GM13976 (cell line): Measurements from ENCODE around the gene PTOV1.

Experiments
- DNase-seq: peaks from one replicate; pipeline ENCODE4 v3.0.0; 2012; ENCODE audit warnings: low spot score
- CTCF ChIP-seq: IDR thresholded peaks from 2 replicates; pipeline ENCODE4 v1.5.1; 2012; ENCODE audit warnings: borderline replicate concordance, mild to moderate bottlenecking; ENCODE audit not compliant: insufficient read depth; ENCODE audit errors: extremely low read depth, missing control alignments, control extremely low read depth
- in situ Hi-C: fragments of 300-500 bp; cut with MboI; formaldehyde crosslinking; loops from one replicate; pipeline ENCODE4 v1.12.0; 2022; ENCODE audit warnings: low sequenced_read_pairs, mixed read lengths, inconsistent platforms; ENCODE audit not compliant: unreplicated experiment

PTOV1 gene

DNA sequence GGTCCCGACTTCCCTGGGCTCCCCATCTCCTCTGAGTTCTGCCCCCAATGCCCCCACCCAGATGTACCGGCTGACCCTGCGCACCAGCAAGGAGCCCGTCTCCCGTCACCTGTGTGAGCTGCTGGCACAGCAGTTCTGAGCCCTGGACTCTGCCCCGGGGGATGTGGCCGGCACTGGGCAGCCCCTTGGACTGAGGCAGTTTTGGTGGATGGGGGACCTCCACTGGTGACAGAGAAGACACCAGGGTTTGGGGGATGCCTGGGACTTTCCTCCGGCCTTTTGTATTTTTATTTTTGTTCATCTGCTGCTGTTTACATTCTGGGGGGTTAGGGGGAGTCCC lies 44.4 kb upstream of the PTOV1 start:
- no peak for TF ChIP-seq CTCF
- in situ Hi-C loops: no loop called here
- DNase-seq: no peak

DNA sequence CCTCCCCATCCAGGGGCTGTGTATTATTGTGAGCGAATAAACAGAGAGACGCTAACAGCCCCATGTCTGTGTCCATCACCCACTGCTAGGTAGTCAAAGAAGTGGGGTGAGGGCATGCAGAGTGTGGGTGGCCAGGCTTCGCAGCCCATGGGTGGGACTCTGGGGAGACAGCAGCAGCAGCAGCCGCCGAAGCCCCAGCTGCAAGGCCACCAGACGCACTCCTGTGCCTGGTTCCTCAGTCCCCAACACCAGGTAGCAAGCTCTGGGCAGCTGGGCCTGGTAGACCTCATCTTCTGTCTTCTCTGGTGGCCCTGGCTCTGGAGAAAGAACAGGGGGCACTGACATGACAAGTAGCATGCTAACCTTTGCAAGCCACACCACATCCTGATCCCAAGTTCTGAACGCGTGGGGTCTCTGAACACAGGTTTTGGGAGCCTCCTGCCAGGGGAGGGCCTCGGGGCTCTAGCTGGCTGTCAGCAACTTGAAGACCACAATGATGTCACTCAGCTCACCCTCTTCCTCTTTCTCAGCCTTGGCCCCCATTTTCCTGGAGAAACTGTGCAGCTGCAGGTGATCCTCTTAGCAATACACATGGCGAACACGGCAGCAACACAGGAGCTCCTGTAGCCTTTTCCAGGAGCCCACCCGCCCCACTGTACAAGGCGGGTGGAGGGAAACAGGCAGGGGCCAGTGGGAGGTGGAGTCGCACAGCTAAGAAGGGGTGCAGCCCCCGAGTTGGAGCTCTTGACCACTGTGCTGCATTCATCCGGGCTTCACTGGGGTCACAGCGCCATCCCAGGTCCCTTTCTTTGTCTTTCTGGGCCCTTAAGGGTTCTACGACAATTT lies 43.7 kb upstream of the PTOV1 start:
- DNase-seq: no peak
- in situ Hi-C loops: no loop called here
- TF ChIP-seq CTCF: no peak

DNA sequence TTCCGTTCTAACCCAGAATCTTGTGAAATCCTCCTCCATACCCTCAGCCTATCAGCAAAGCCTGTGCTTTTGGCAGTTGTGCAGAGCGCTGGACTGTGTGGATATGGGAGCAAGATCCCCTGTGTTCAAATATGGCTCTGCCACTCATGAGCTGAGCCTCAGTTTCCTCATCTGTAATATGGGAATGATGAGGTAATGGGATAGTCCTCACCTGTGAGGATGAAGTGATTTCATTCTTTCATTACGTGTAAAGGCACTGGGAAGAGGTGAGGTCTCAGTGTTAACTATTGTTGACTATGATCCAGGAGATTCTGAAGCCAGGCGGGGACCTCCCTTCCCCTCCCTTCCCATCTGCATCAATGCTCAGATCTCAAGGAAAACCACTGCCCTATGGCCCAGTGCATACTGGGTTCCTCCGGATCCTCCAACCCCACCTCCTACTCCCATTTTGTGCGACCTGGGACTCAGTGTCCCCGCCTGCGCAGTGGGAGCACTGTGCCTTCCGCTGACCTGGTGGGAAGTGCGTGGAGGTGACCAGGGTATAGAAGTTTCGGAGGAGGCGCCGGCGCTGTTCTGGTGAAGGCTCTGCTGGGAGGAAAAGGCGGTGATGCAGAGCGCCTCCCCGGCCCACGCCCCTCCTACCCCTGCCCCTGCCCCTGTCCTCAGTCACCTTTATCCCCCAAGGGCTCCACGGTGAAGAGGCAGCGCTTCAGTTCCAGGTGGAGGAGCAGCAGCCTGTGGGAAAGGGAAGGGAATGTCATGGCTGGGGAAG lies 42.9 kb upstream of the PTOV1 start:
- no peak for TF ChIP-seq CTCF
- DNase-seq: no peak
- in situ Hi-C loops: no loop called here

DNA sequence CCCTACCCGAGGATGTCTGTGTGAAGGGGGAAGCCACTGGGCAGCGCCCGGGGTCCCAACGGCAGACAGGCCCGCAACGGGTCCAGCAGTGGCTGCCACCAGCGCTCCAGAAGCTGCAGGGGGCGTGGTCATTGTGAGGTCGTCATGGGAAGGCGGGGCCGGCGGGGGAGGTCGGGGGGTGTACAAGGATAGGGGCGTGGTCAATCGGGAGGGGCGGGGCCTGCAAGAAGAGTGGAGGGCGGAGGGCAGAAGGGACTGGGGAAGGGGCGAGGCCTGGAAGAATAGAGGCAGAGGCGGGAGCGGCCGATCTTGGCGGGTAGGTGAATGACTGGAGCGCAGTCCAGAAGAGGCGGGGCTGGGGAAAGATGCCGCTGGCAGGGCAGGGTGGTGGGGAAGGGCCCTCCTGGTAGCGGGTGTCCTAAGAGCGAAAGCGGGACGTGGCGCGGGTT lies 42.2 kb upstream of the PTOV1 start:
- in situ Hi-C loops: no loop called here
- peak; percentile 91 for DNase-seq
- no peak for TF ChIP-seq CTCF

DNA sequence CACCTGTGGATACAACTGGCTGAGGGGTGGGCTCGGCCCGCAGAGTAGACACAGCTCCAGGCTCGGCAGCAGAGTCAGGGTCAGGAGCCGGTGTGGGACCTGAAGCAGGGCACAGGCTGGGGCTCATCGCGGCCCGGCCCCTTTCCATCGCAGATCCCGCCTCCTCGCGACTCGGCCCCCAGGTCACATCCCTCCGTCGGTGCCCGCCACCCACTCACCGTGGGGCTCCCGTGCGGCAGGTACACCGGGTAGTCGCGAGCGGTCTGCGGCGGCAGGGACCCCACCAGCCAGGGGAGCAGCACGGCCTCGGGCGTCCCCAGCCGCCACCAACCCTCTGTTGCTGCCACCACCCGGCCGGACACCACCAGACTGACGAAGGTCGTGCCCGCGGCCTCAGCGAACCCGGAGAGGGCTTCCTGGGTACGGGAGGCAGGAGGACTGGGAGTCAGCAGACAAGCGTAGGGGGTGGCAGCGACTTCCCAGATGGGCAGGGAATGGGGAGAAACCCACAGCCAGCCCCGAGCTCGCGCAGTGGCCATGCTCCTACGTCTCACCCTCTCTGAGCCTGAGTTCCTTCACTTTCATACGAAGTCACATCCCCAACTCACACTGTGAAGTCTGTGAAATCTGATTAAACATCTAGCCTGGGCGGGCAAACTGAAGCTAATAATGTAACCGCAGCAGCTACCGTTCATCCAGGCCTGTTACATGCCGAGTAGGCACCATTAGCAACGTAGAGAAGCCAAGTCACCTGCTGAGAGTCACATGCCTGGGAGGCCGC lies 41.6 kb upstream of the PTOV1 start:
- in situ Hi-C loops: no loop called here
- DNase-seq: no peak
- peak; percentile 15 for TF ChIP-seq CTCF

- TF ChIP-seq CTCF: no peak
- no peak for DNase-seq
- in situ Hi-C loops: no loop called here
Observed at GRCh38 chr19:49809941-49810389, 41.0 kb upstream of the PTOV1 start.
